Brain microvascular endothelial cell (primary cell): ENCODE results near the gene CUX1.

Experiments used
- DNase-seq: peaks from one replicate; pipeline ENCODE4 v3.0.0-alpha.2; 2020
- H3K27ac ChIP-seq: fragments of 250-450 bp; sonication (Bioruptor Pico); 2 replicates; pipeline ENCODE4 v1.5.1; 2020; ENCODE audit warnings: mild to moderate bottlenecking, moderate library complexity
- H3K27me3 ChIP-seq: fragments of 250-450 bp; sonication (Bioruptor Pico); replicated peaks from 2 replicates; pipeline ENCODE4 v1.5.1; 2020; ENCODE audit warnings: mild to moderate bottlenecking
- H3K36me3 ChIP-seq: fragments of 250-450 bp; sonication (Bioruptor Pico); replicated peaks from 2 replicates; pipeline ENCODE4 v1.5.1; 2020; ENCODE audit warnings: mild to moderate bottlenecking
- H3K4me3 ChIP-seq: 2 replicates; pipeline ENCODE4 v1.5.1; 2011; ENCODE audit warnings: low read depth, mild to moderate bottlenecking, control low read depth, low read length, moderate library complexity
- in situ Hi-C: cut with HindIII; loops from 2 replicates; pipeline ENCODE4 v1.10.0; 2017; ENCODE audit warnings: low sequenced_read_pairs, low pct_ligation_motif_present
- TF ChIP-seq, protein P1 (sequence below): IDR thresholded peaks from 2 replicates; pipeline ENCODE4 v1.5.1; 2011; ENCODE audit warnings: low read depth, mild to moderate bottlenecking, moderate library complexity, low read length, control low read depth, inconsistent platforms; ENCODE audit errors: missing control alignments

CUX1 gene

GRCh38 chr7:102313997-102314780, 496.8 kb downstream of the CUX1 start:
- TF ChIP-seq, protein P1, sequence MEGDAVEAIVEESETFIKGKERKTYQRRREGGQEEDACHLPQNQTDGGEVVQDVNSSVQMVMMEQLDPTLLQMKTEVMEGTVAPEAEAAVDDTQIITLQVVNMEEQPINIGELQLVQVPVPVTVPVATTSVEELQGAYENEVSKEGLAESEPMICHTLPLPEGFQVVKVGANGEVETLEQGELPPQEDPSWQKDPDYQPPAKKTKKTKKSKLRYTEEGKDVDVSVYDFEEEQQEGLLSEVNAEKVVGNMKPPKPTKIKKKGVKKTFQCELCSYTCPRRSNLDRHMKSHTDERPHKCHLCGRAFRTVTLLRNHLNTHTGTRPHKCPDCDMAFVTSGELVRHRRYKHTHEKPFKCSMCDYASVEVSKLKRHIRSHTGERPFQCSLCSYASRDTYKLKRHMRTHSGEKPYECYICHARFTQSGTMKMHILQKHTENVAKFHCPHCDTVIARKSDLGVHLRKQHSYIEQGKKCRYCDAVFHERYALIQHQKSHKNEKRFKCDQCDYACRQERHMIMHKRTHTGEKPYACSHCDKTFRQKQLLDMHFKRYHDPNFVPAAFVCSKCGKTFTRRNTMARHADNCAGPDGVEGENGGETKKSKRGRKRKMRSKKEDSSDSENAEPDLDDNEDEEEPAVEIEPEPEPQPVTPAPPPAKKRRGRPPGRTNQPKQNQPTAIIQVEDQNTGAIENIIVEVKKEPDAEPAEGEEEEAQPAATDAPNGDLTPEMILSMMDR = no peak
- Histone ChIP-seq H3K27me3 (no peaks in the 10 kb centered on the region), H3K4me3 (no peak overlapping the region), H3K36me3 (no peaks in the 10 kb centered on the region), H3K27ac (no peak overlapping the region)
- in situ Hi-C loops = no loop called here
- no peak for DNase-seq

- TF ChIP-seq, protein P1 = peak; percentile 8
- no peak for DNase-seq
- in situ Hi-C loops = no loop called here
- Histone ChIP-seq H3K4me3 (no peak overlapping the region), H3K27me3 (no peaks in the 10 kb centered on the region), H3K27ac (no peak overlapping the region), H3K36me3 (no peaks in the 10 kb centered on the region)
Measured at GRCh38 chr7:102317231-102318059, 500.0 kb downstream of the CUX1 start.

- no peak for DNase-seq
- H3K27ac ChIP-seq = no peak overlapping the region
- TF ChIP-seq, protein P1 = peak; percentile 9
- no peaks in the 10 kb centered on the region for H3K36me3 ChIP-seq
- in situ Hi-C loops = no loop called here
- no peaks in the 10 kb centered on the region for H3K27me3 ChIP-seq
- no peak overlapping the region for H3K4me3 ChIP-seq
Measured at GRCh38 chr7:102318482-102318971, 501.1 kb downstream of the CUX1 start.

- H3K27me3 ChIP-seq = no peaks in the 10 kb centered on the region
- H3K36me3 ChIP-seq = no peaks in the 10 kb centered on the region
- H3K27ac ChIP-seq = no peak overlapping the region
- in situ Hi-C loops = no loop called here
- no peak for DNase-seq
- no peak overlapping the region for H3K4me3 ChIP-seq
- TF ChIP-seq, protein P1 = no peak
Measured at GRCh38 chr7:102319671-102320070, 502.2 kb downstream of the CUX1 start.

GRCh38 chr7:102320181-102320580, 502.8 kb downstream of the CUX1 start:
- no peaks in the 10 kb centered on the region for H3K27me3 ChIP-seq
- DNase-seq = no peak
- TF ChIP-seq, protein P1 = no peak
- in situ Hi-C loops = no loop called here
- no peak overlapping the region for H3K4me3 ChIP-seq
- H3K27ac ChIP-seq = no peak overlapping the region
- H3K36me3 ChIP-seq = no peaks in the 10 kb centered on the region
